Left ventricle myocardium superior (tissue), 1 donor: ENCODE data around the gene GPATCH2. TPM values are rescaled to one million over a fixed set of nuclear protein-coding genes. Genes with fewer than 3 reads are reported as not detected.
"Not testable (repeated sequence)": the region's sequence is repeated elsewhere in the genome, so short reads cannot be mapped to it uniquely, and the experiment has no call there.

Source experiments
- ATAC-seq: fragments of 200-7000 bp; cut with Tn5 transposase; one replicate; pipeline ENCODE4 v1.9.1; 2020; ENCODE audit warnings: mild to moderate bottlenecking, moderate library complexity
- DNase-seq: peaks from one replicate; pipeline ENCODE4 v3.0.0-alpha.2; 2020
- intact Hi-C: fragments of 100-400 bp; cut with micrococcal nuclease; formaldehyde crosslinking; loops from one replicate; pipeline ENCODE4 v1.11.0; 2022
- total RNA-seq: library from RNA; stranded (reverse); fragmentation: NEBNext Ultra II Directional; extraction: Animal tissue kit (Norgen Biotek cat#: 25700); gene quantifications from one replicate; pipeline ENCODE4 v1.2.1, GENCODE V29; 2021
- donor health status: DM: no; HTN: yes; CAD: no; lungs with severe emphysema.

GPATCH2 gene
- total RNA-seq, 1 donor from 2014 or later: 6.2 TPM

GRCh38 chr1:217586586-217586985, 44.3 kb downstream of the GPATCH2 start:
- ATAC-seq: no peak
- intact Hi-C loops: no loop called here

GRCh38 chr1:217585577-217585976, 45.3 kb downstream of the GPATCH2 start:
- ATAC-seq (no peak), DNase-seq (no peak)
- intact Hi-C loops: no loop called here

More at GRCh38 chr1:217586586-217586985, 44.3 kb downstream of the GPATCH2 start:
- DNase-seq: no peak

- DNase-seq, intact Hi-C loops, ATAC-seq: not testable (repeated sequence)
Observed at GRCh38 chr1:217584286-217584811, 46.5 kb downstream of the GPATCH2 start.

DNA sequence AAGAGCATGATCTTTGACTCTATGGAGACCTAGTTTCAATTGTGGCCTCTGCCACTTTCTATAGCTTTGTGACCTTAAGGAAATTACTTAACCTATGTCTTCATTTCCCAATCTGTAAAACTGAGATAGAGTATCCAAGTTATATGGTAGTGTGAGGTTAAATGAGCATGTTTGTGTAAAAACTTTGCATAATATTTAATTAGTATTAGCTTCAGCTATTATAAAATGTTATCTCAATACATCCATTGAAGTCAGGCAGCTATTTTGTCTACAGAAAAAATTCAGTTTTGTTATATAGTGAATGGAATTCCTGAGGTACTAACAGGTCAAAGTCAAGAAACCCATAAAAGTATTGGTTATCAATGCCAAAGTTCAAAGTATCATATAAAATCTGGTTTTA, 53.6 kb downstream of the GPATCH2 start:
- intact Hi-C loops: no loop called here
- DNase-seq (no peak), ATAC-seq (no peak)

DNA sequence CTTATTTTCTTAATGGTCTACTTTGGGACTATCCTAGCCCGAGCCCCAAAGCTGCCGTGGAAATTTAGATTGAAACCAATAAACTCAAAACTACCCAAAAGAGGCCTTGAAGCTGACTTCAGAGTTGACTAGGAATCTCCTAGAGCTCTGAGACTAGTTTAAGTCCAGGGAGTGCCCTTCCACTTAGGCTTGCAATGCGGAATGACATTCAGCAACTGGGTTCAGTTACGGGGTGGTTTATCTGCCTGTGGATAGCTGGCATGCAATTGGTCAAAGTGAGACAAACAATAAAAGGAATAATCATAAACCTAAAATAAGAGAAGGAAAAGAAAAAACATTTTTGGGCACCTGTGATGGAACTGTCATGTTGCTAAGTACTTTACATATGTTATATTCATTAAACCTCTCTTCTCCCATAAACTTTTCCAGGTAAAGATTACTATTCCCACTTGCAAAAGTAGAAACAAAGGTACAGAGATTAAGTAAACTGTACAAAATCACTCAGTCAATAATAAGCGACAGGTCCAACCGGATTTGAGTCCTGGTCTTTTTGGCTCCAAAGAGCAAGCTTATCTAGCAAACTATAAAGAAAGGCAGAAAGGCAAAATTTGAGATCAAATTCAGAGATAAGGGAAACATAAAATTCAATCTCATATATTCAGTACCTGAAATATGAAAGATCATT, 56.5 kb downstream of the GPATCH2 start:
- no peak for ATAC-seq
- DNase-seq: no peak

DNA sequence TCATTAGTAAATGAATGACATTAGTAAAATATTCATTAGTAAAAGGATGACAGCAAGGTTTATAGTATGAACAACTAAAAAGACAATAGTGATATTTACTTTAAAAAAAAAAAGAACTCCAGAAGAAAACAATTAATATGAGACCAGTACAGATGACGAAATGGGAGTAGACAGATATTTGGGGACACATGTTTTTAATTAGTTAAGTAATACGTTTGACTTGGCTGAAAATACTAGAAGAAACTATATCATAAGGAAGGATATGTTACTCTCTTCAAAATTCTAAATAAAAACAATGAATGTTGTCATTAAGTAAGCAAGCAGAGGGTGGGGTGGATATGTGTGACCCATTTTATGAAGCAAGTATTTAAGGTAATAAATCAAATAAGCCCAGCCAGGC, 61.9 kb downstream of the GPATCH2 start:
- intact Hi-C loops: no loop called here
- DNase-seq (no peak), ATAC-seq (no peak)

More for the DNA sequence above, 56.5 kb downstream of the GPATCH2 start:
- intact Hi-C loops: no loop called here

- ATAC-seq (no peak), DNase-seq (no peak)
- intact Hi-C loops: no loop called here
Observed at GRCh38 chr1:217568200-217568599, 62.7 kb downstream of the GPATCH2 start.

- DNase-seq (no peak), ATAC-seq (no peak)
- intact Hi-C loops: no loop called here
Observed at GRCh38 chr1:217564833-217565232, 66.1 kb downstream of the GPATCH2 start.

GRCh38 chr1:217564207-217564606, 66.7 kb downstream of the GPATCH2 start:
- no peak for DNase-seq
- ATAC-seq: no peak
- intact Hi-C loops: no loop called here

GRCh38 chr1:217563179-217563578, 67.7 kb downstream of the GPATCH2 start:
- intact Hi-C loops: no loop called here
- DNase-seq (no peak), ATAC-seq (no peak)

- intact Hi-C loops: no loop called here
- no peak for DNase-seq
- no peak for ATAC-seq
Observed at GRCh38 chr1:217562229-217562878, 68.5 kb downstream of the GPATCH2 start.

- intact Hi-C loops: no loop called here
- ATAC-seq: no peak
Observed at GRCh38 chr1:217561446-217561845, 69.4 kb downstream of the GPATCH2 start.

GRCh38 chr1:217554849-217555248, 76.0 kb downstream of the GPATCH2 start:
- DNase-seq (no peak), ATAC-seq (no peak)
- intact Hi-C loops: no loop called here

More at GRCh38 chr1:217561446-217561845, 69.4 kb downstream of the GPATCH2 start:
- DNase-seq: no peak

DNA sequence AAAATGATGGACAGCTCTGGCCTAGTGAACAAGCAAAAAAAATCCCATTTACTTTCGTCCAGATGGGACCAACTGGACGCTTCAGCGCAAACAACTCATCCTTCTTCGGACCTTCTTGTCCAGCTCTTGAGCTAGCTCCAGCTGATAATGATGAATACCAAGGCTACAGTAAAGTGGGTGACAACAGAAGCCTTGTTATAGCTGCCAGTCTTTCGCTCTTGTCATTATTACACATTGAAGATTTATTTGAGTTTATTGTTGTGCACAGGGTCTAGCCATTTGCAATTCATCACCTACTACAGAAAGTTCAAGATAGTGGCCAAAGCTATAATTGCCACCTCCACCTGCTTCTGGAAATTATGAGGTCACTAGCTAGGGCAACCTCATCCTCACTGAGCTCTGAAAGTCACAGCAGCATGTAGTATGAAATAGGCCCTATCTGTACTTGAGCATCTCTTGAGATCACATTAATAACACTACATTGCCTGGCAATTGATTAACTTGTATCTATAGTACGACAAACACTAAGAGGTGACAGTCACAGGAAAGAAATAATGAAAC, 76.9 kb downstream of the GPATCH2 start:
- DNase-seq (no peak), ATAC-seq (peak; percentile 36)
- intact Hi-C loops: no loop called here

DNA sequence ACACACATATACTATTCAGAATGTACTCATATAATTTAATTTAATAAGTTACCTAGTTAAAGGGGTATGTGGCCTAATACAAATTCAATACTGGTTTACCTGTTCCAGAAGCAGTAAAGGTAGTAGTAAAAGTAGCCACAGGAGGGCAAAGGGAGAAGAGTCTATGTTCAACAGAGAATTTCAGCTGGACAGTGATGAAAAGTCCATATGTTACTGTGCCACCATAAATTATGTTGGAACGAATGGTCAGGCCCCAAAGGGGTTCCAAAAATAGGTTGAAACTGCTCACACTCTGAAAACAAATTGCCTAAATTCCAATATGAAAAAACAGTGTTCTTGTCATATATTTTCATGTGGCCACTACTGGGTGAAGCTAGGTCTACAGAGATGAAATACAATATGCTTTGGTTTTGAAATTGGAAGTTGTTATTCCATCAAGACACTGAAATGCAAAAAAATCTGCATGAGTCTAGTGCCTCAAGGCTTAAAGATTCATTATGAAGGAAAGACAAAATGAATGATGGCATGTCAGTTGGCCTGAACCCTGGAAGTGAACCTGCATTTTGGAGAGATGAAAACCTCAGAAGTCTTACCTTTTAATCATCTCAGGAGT, 78.4 kb downstream of the GPATCH2 start:
- DNase-seq (no peak), ATAC-seq (no peak)
- intact Hi-C loops: no loop called here

- DNase-seq (no peak), ATAC-seq (no peak)
- intact Hi-C loops: no loop called here
Observed at GRCh38 chr1:217542837-217543236, 88.1 kb downstream of the GPATCH2 start.

GRCh38 chr1:217542136-217542777, 88.6 kb downstream of the GPATCH2 start:
- intact Hi-C loops: no loop called here
- DNase-seq (peak; percentile 44), ATAC-seq (peak; percentile 82)

DNA sequence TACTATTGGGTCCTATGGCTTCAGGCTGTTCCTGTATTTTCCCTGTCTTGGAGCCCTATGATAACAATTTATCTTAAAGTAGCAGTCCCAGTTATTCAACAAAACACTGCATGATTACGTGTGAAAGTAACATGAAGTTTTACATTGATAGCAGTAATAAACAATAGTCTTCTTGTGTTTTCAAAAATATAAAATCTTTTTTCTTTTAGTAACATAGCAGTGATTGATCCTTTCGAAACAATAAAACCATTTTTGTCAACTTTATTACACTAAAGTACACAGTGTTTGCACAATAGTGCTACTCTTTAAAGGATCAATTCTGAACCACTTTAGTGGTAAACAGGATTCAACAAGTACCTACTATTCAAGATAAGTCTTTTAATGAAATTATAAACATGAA, 90.6 kb downstream of the GPATCH2 start:
- no peak for ATAC-seq
- DNase-seq: no peak
- intact Hi-C loops: no loop called here

DNA sequence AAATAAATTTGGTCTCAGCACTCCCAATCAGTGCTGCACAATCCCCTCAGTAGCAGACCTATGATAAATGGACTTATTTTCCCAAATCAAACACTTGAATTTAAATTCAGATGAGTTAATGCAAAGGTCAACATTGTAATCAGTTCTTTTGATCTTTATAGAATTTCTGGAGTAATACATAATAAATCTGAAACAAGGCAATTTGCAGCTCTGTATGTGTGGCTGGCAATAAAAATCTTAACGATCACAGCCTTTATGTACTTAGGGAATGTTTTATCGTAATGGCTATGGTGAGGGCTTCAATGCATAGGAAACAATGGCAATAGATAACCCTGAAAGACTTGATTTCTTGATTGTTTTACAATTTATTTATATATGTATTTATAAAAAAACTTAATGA, 91.4 kb downstream of the GPATCH2 start:
- no peak for DNase-seq
- no peak for ATAC-seq
- intact Hi-C loops: no loop called here
